Body of pancreas (tissue), 4 donors: ENCODE results near the gene VPS39. TPM values are rescaled to one million over a fixed set of nuclear protein-coding genes. Genes with fewer than 3 reads are reported as not detected.

Experiments used
- ATAC-seq: fragments of 150-250 bp; one replicate; pipeline ENCODE4 v1.9.1; 2016
- DNase-seq, 4 donors: peaks; one replicate each; pipeline ENCODE4 v3.0.0-alpha.2; 2019
- H3K27ac ChIP-seq, 4 donors: fragments of 200-600 bp; sonication (generic); 1 replicate in 3 of 4; 2 replicates in 1 of 4; pipeline versions ENCODE4 v1.5.1 to v1.6.1; 2016 to 2019; ENCODE audit warnings: mild to moderate bottlenecking in 1 of 4, mixed read lengths in 1 of 4, moderate library complexity in 1 of 4
- H3K27me3 ChIP-seq, 2 donors: fragments of 200-600 bp; sonication (generic); one replicate each; pipeline ENCODE4 v1.6.0; 2016; ENCODE audit warnings: mild to moderate bottlenecking in 1 of 2
- H3K36me3 ChIP-seq, 2 donors: fragments of 200-600 bp; sonication (generic); replicated peaks in 1 of 2; 2 replicates each; pipeline ENCODE4 v1.5.1; 2016; ENCODE audit warnings: low read depth in 2 of 2; ENCODE audit not compliant: insufficient read depth in 1 of 2
- H3K4me1 ChIP-seq: fragments of 200-600 bp; sonication (generic); one replicate; pipeline ENCODE4 v1.6.0; 2016
- H3K4me3 ChIP-seq, 2 donors: fragments of 200-600 bp; sonication (generic); 1 replicate in 1 of 2; 2 replicates in 1 of 2; pipeline ENCODE4 v1.5.1; 2016 to 2019
- H3K9me3 ChIP-seq, 3 donors: fragments of 200-600 bp; sonication (generic); 1 replicate in 2 of 3; 2 replicates in 1 of 3; pipeline ENCODE4 v1.5.1; 2016
- POLR2A ChIP-seq, 3 donors: fragments of 450-650 bp; IDR thresholded peaks; one replicate each; pipeline ENCODE4 v1.6.1; 2016; ENCODE audit warnings: antibody characterized with exemption in 3 of 3, mild to moderate bottlenecking in 2 of 3
- WGBS, 2 donors: methylation state at CpG; one replicate each; pipeline ENCODE4 v1.1.5; 2017; 5-methylcytosine and 5-hydroxymethylcytosine counted together
- intact Hi-C: fragments of 100-400 bp; cut with DNase I; formaldehyde crosslinking; loops from one replicate; pipeline ENCODE4 v1.15.1; 2023
- total RNA-seq, 2 donors: library from RNA; depleted of rRNA; stranded (reverse); fragments of >200 nt; gene quantifications; one replicate each; pipeline ENCODE4 v1.1.0, GENCODE V29; 2016
- TF ChIP-seq, protein P1 (sequence below), 7 experiments: fragments of 450-650 bp in 4 of 7; fragments of 200-600 bp in 3 of 7; sonication (generic) in 3 of 7; IDR thresholded peaks; one replicate each; pipeline ENCODE4 v1.5.1; 2016 to 2019; ENCODE audit warnings: antibody characterized with exemption in 7 of 7

The VPS39 gene
- total RNA-seq, 2 donors from 2014 or later = 48.5 to 133 TPM

DNA sequence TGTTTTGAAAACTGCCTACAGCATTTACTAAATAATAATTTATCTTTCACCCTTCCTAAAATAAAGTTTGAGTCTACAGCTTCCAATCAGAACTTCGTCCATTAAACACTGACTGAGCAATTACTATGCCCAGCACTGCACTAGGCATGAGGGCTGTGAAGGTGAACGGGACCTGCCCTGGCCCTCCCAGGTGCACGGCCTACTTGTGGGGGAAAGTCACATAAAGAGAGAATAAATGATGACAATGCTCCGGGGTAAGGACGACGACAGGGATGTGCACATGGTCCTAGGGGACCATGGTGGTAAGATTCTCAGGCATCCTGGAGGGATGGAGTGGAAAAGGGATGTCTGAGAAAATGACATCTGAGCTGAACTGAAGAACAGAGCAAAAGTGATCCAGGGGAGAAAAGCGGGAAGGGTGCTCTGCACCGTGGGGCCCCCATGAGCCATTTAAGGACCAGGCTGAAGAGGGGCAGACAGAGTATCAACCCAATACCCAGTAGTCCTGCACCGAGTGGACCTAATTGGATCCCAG, 63.2 kb downstream of the VPS39 start:
- 64 to 73% methylated on average over 8 to 9 of the region's 9 CpGs for WGBS, 2 donors
- intact Hi-C loops = loop anchor here (10.0 kb wide), 1 partner anchor 150 kb away; no protein-coding TSS in a partner anchor
- Histone ChIP-seq H3K27ac (no peak overlapping the region), H3K9me3 (no peaks in the 10 kb centered on the region), H3K36me3 (no peaks in the 10 kb centered on the region), H3K4me3 (no peak overlapping the region), H3K4me1 (no peaks in the 10 kb centered on the region), H3K27me3 (no peaks in the 10 kb centered on the region)
- no peak for DNase-seq
- no peak for TF ChIP-seq POLR2A (IDR thresholded peaks at IDR 0.05)
- TF ChIP-seq, protein P1, sequence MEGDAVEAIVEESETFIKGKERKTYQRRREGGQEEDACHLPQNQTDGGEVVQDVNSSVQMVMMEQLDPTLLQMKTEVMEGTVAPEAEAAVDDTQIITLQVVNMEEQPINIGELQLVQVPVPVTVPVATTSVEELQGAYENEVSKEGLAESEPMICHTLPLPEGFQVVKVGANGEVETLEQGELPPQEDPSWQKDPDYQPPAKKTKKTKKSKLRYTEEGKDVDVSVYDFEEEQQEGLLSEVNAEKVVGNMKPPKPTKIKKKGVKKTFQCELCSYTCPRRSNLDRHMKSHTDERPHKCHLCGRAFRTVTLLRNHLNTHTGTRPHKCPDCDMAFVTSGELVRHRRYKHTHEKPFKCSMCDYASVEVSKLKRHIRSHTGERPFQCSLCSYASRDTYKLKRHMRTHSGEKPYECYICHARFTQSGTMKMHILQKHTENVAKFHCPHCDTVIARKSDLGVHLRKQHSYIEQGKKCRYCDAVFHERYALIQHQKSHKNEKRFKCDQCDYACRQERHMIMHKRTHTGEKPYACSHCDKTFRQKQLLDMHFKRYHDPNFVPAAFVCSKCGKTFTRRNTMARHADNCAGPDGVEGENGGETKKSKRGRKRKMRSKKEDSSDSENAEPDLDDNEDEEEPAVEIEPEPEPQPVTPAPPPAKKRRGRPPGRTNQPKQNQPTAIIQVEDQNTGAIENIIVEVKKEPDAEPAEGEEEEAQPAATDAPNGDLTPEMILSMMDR (IDR thresholded peaks at IDR 0.05) = no peak
- ATAC-seq = no peak

DNA sequence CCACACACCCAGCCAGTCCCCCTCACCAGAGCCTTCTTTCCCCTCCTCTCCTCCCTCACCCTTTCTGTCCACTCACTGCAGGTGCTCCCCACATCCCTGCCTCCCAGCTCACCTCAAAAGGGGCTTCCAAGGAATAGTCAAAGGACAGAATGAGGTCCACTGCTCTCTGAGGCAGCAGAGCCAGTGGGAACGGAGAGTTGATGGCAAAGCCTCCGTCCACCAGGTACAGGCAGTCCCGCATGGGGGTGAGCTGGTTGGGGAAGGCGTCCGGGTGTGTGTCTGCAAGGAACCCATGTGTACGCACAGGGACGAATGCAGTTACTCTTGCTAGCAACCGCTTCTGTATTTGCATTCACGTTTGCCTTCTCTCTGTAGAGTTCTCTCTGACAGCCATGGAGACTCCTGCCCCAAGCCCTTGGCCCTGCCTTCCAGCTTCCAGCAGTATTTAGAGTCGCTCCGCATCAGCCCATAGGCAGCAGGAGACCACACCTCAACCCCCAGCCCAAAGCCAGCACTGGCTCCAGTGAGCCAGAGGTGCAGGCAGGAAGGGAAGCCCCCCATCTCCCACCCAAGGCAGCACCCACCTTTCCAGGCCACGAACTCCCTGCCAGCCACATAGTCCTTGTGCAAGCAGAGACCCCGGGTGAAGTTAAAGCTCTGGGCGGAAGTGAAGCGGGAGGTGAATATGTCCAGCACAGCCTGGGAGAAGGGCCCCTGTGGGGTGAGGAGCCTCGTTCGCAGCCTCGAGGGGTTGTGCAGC, 64.1 kb downstream of the VPS39 start:
- no peak overlapping the region for H3K4me3 ChIP-seq
- DNase-seq (no peak), ATAC-seq (no peak)
- H3K36me3 ChIP-seq = no peaks in the 10 kb centered on the region
- no peaks in the 10 kb centered on the region for H3K4me1 ChIP-seq
- WGBS, 2 donors = 79 to 81% methylated on average over 14 to 18 of the region's 18 CpGs
- TF ChIP-seq, protein P1 (IDR thresholded peaks at IDR 0.05) = no peak
- no peak for TF ChIP-seq POLR2A (IDR thresholded peaks at IDR 0.05)
- no peak overlapping the region for H3K27ac ChIP-seq
- intact Hi-C loops = loop anchor here (10.0 kb wide), 1 partner anchor 149 kb away; no protein-coding TSS in a partner anchor
- no peaks in the 10 kb centered on the region for H3K9me3 ChIP-seq
- H3K27me3 ChIP-seq = no peaks in the 10 kb centered on the region

DNA sequence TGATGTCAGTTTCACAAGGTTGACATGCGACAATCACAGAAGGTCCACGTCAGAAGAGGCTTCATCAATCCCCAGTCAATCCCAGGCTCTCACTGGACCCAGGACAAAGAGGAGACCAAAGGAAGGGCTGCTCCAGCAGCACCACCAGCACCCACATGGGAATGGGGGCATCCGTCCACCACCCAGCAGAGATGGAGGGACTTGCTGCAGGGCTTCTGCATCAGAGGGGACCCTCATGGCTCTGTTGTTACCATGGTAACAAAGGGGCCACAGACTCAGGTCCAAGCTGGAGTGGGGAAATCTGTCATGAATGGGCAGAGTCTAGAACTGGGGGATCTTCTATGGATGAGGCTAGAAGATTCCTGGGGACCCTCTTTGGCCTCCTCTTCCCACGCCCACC, 64.7 kb downstream of the VPS39 start:
- no peak overlapping the region for H3K27ac ChIP-seq
- H3K9me3 ChIP-seq = no peaks in the 10 kb centered on the region
- intact Hi-C loops = loop anchor here (10.0 kb wide), 1 partner anchor 149 kb away; no protein-coding TSS in a partner anchor
- H3K27me3 ChIP-seq = no peaks in the 10 kb centered on the region
- DNase-seq = no peak
- H3K4me3 ChIP-seq = no peak overlapping the region
- no peaks in the 10 kb centered on the region for H3K36me3 ChIP-seq
- WGBS, 2 donors = 74 to 81% methylated on average over 3 to 4 of the region's 4 CpGs
- no peak for TF ChIP-seq POLR2A (IDR thresholded peaks at IDR 0.05)
- TF ChIP-seq, protein P1 (IDR thresholded peaks at IDR 0.05) = no peak
- ATAC-seq = no peak
- H3K4me1 ChIP-seq = no peaks in the 10 kb centered on the region

DNA sequence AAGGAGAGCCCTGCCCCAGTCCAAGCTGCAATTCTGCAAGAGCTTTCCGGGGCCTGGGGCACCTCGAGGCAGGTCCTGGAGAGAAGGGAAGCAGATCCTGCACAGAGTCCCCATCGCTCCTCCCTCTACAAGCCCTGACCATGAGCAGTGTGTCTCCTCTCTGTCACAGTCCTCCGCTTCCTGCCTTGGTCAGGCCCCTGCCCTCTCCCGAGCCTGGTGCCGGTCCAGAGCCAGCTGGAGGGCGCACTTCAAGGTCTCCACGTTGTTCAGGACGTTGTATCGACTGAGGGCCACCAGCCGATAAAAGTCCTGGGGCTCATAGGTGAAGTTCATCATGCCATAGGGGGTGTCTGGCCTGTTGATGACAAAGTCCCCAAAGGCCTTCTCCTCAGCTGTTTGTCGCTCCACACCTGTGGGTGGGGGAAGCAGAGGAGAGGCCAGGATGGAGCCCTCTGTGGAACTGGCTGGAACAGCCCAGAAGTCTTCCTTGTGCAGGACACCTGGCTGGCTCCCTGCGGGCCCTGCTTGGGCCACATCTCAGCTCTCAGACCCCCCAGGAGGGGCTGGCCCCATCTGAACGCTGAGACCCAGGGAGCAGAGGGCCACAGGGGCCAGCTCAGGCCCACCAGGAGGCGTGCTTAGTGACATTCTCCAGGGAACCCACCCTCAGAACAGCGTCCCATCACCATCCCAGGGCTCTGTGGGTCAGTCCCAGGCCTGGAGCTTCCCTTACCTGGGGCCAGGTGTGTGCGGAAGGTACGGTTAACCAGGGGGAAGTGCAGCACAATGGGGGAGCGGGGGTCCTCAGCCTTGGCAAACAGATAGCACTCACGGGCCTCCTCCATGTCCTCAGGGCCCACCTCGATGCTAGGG, 66.1 kb downstream of the VPS39 start:
- Histone ChIP-seq H3K27ac (no peak overlapping the region), H3K4me3 (no peak overlapping the region), H3K27me3 (no peaks in the 10 kb centered on the region), H3K4me1 (no peaks in the 10 kb centered on the region), H3K36me3 (no peaks in the 10 kb centered on the region), H3K9me3 (no peaks in the 10 kb centered on the region)
- ATAC-seq = no peak
- WGBS, 2 donors = 72 to 73% methylated on average over 10 to 20 of the region's 21 CpGs
- intact Hi-C loops = loop anchor here (10.0 kb wide), 1 partner anchor 147 kb away; no protein-coding TSS in a partner anchor
- DNase-seq = no peak
- TF ChIP-seq, protein P1 (IDR thresholded peaks at IDR 0.05) = no peak
- TF ChIP-seq POLR2A (IDR thresholded peaks at IDR 0.05) = no peak
